ENCODE data around the gene NRXN2. TPM values are rescaled to one million over a fixed set of nuclear protein-coding genes. Genes with fewer than 3 reads are reported as not detected.

NRXN2 gene
- total and polyA plus RNA-seq, 3 donors from 2014 or later, result 32.6 to 46.8 (median 40.1) TPM

- Histone ChIP-seq H3K27me3 (no peaks in the 10 kb centered on the region), H3K4me1 (peaks cover 10% of the 10 kb centered on the region), H3K9me3 (no peaks in the 10 kb centered on the region), H3K27ac (no peak overlapping the region), H3K36me3 (ENCODE audit: low read depth, missing control alignments) (no peaks in the 10 kb centered on the region), H3K4me3 (no peak overlapping the region)
- 93 to 94% methylated on average over 6 of the region's 6 CpGs for WGBS, 2 donors
- TF ChIP-seq POLR2A (IDR thresholded peaks at IDR 0.05) (no peak), CTCF (IDR thresholded peaks at IDR 0.05) (no peak)
- intact Hi-C loops (cut with DNase I; ENCODE audit: low total_unique reads), result no loop called here
- no peak for DNase-seq
These were observed 145.8 kb downstream of the NRXN2 start for GRCh38 chr11:64577202-64577601.

GRCh38 chr11:64572143-64572542 is 150.9 kb downstream of the NRXN2 start:
- Histone ChIP-seq H3K27me3 (no peaks in the 10 kb centered on the region), H3K36me3 (ENCODE audit: low read depth, missing control alignments) (no peaks in the 10 kb centered on the region), H3K4me1 (peaks cover 9% of the 10 kb centered on the region), H3K9me3 (no peaks in the 10 kb centered on the region), H3K4me3 (no peak overlapping the region), H3K27ac (no peak overlapping the region)
- intact Hi-C loops (cut with DNase I; ENCODE audit: low total_unique reads), result no loop called here
- WGBS, 2 donors, result 86 to 87% methylated on average over 8 of the region's 8 CpGs
- no peak for DNase-seq
- TF ChIP-seq POLR2A (IDR thresholded peaks at IDR 0.05), result no peak
- no peak for TF ChIP-seq CTCF (IDR thresholded peaks at IDR 0.05)

GRCh38 chr11:64571410-64572091 is 151.4 kb downstream of the NRXN2 start:
- Histone ChIP-seq H3K9me3 (no peaks in the 10 kb centered on the region), H3K27me3 (no peaks in the 10 kb centered on the region), H3K27ac (no peak overlapping the region), H3K4me1 (peaks cover 14% of the 10 kb centered on the region), H3K36me3 (ENCODE audit: low read depth, missing control alignments) (no peaks in the 10 kb centered on the region), H3K4me3 (no peak overlapping the region)
- no peak for DNase-seq
- WGBS, 2 donors, result 73 to 78% methylated on average over 17 to 22 of the region's 22 CpGs
- intact Hi-C loops (cut with DNase I; ENCODE audit: low total_unique reads), result no loop called here
- TF ChIP-seq POLR2A (IDR thresholded peaks at IDR 0.05) (no peak), CTCF (IDR thresholded peaks at IDR 0.05) (no peak)

- TF ChIP-seq POLR2A (IDR thresholded peaks at IDR 0.05) (no peak), CTCF (IDR thresholded peaks at IDR 0.05) (no peak)
- intact Hi-C loops (cut with DNase I; ENCODE audit: low total_unique reads), result no loop called here
- no peak overlapping the region for H3K27ac ChIP-seq
- peaks cover 20% of the 10 kb centered on the region for H3K4me1 ChIP-seq
- H3K9me3 ChIP-seq, result no peaks in the 10 kb centered on the region
- no peaks in the 10 kb centered on the region for H3K36me3 ChIP-seq (ENCODE audit: low read depth, missing control alignments)
- no peaks in the 10 kb centered on the region for H3K27me3 ChIP-seq
- H3K4me3 ChIP-seq, result no peak overlapping the region
- 93 to 96% methylated on average over 11 of the region's 11 CpGs for WGBS, 2 donors
- DNase-seq, result no peak
These were observed 152.0 kb downstream of the NRXN2 start for GRCh38 chr11:64571050-64571409.

GRCh38 chr11:64570341-64570740 is 152.7 kb downstream of the NRXN2 start:
- intact Hi-C loops (cut with DNase I; ENCODE audit: low total_unique reads), result no loop called here
- 73 to 75% methylated on average over 3 of the region's 3 CpGs for WGBS, 2 donors

More at GRCh38 chr11:64570341-64570740, 152.7 kb downstream of the NRXN2 start:
- Histone ChIP-seq H3K36me3 (ENCODE audit: low read depth, missing control alignments) (no peaks in the 10 kb centered on the region), H3K4me3 (no peak overlapping the region), H3K4me1 (peaks cover 24% of the 10 kb centered on the region), H3K27ac (no peak overlapping the region), H3K27me3 (no peaks in the 10 kb centered on the region), H3K9me3 (no peaks in the 10 kb centered on the region)
- no peak for DNase-seq
- TF ChIP-seq POLR2A (IDR thresholded peaks at IDR 0.05), result no peak
- no peak for TF ChIP-seq CTCF (IDR thresholded peaks at IDR 0.05)
